ENCODE measurements around the gene GNAI2. TPM values are rescaled to one million over a fixed set of nuclear protein-coding genes. Genes with fewer than 3 reads are reported as not detected.

Gene GNAI2
- total RNA-seq, 2 donors from 2014 or later: 283 to 392 TPM

- Mint-ChIP-seq H3K4me3 (peak overlapping the region; percentile 98), H3K27me3 (no peaks in the 10 kb centered on the region), H3K36me3 (ENCODE audit: low read depth) (no peaks in the 10 kb centered on the region), H3K4me1 (peaks cover 8% of the 10 kb centered on the region), H3K27ac (peak overlapping the region; percentile 94), H3K9me3 (no peaks in the 10 kb centered on the region)
- peak; percentile 38 for ATAC-seq (replicated peaks)
These were observed 64.1 kb downstream of the GNAI2 start for GRCh38 chr3:50299929-50300680.

- no peak for ATAC-seq (replicated peaks)
- Mint-ChIP-seq H3K9me3 (no peaks in the 10 kb centered on the region), H3K4me1 (peaks cover 8% of the 10 kb centered on the region), H3K27me3 (no peaks in the 10 kb centered on the region), H3K27ac (peak overlapping the region; percentile 94), H3K36me3 (ENCODE audit: low read depth) (no peaks in the 10 kb centered on the region), H3K4me3 (peak overlapping the region; percentile 98)
These were observed 64.8 kb downstream of the GNAI2 start for GRCh38 chr3:50300681-50301254.

GRCh38 chr3:50302095-50303012 is 66.3 kb downstream of the GNAI2 start:
- ATAC-seq (replicated peaks): no peak
- Mint-ChIP-seq H3K27ac (no peak overlapping the region), H3K27me3 (no peaks in the 10 kb centered on the region), H3K36me3 (ENCODE audit: low read depth) (no peaks in the 10 kb centered on the region), H3K9me3 (no peaks in the 10 kb centered on the region), H3K4me1 (peaks cover 8% of the 10 kb centered on the region), H3K4me3 (no peak overlapping the region)

GRCh38 chr3:50303013-50303815 is 67.2 kb downstream of the GNAI2 start, which contains the start of gene HYAL1:
Gene HYAL1 (minus strand): TSS chr3:50303574. CDS start chr3:50302956, 618 bp downstream.
- H3K27me3 Mint-ChIP-seq: no peaks in the 10 kb centered on the region
- no peak within 1 kb of the TSS for H3K27ac Mint-ChIP-seq
- H3K36me3 Mint-ChIP-seq (ENCODE audit: low read depth): no peaks in the 10 kb centered on the region
- H3K9me3 Mint-ChIP-seq: no peaks in the 10 kb centered on the region
- no peak for ATAC-seq (replicated peaks)
- H3K4me3 Mint-ChIP-seq: no peak within 1 kb of the TSS
- H3K4me1 Mint-ChIP-seq: peaks cover 8% of the 10 kb centered on the region

- H3K27ac Mint-ChIP-seq: no peak overlapping the region
- no peaks in the 10 kb centered on the region for H3K27me3 Mint-ChIP-seq
- no peaks in the 10 kb centered on the region for H3K9me3 Mint-ChIP-seq
- H3K4me1 Mint-ChIP-seq: peaks cover 8% of the 10 kb centered on the region
- H3K4me3 Mint-ChIP-seq: no peak overlapping the region
- peak; percentile 66 for ATAC-seq (replicated peaks)
- no peaks in the 10 kb centered on the region for H3K36me3 Mint-ChIP-seq (ENCODE audit: low read depth)
These were observed 68.6 kb downstream of the GNAI2 start for GRCh38 chr3:50304601-50305000.

Other genes with a start within 250 kb of the GNAI2 start
- 100 to 1,000 TPM; 146 to 167 TPM for gene RBM5, start 147.3 kb upstream of the GNAI2 start, total RNA-seq
- 1 to 10 TPM in 1 of 2 donors, not detected in 1; 1.5 TPM for gene SEMA3F, start 80.9 kb upstream of the GNAI2 start, total RNA-seq
- not detected for gene GNAT1, start 44.6 kb upstream of the GNAI2 start, total RNA-seq
- gene SLC38A3, start 30.9 kb upstream of the GNAI2 start, total RNA-seq: under 1 TPM in 1 of 2 donors, not detected in 1; 0.71 TPM
- gene SEMA3B, start 32.9 kb downstream of the GNAI2 start, total RNA-seq: 1 to 10 TPM; 1.2 to 2.3 TPM
- under 1 TPM in 1 of 2 donors, not detected in 1; 0.34 TPM for gene LSMEM2, start 42.9 kb downstream of the GNAI2 start, total RNA-seq
- 100 to 1,000 TPM in 1 of 2 donors, 10 to 100 TPM in 1; 59.2 to 139 TPM for gene IFRD2, start 56.2 kb downstream of the GNAI2 start, total RNA-seq
- gene HYAL3, start 63.2 kb downstream of the GNAI2 start, total RNA-seq: 10 to 100 TPM; 12.2 to 13.0 TPM
- 10 to 100 TPM; 24.4 to 37.8 TPM for gene NAA80, start 63.2 kb downstream of the GNAI2 start, total RNA-seq
- under 1 TPM in 1 of 2 donors, not detected in 1; 0.29 TPM for gene HYAL1, start 67.4 kb downstream of the GNAI2 start, total RNA-seq
- gene HYAL2, start 86.5 kb downstream of the GNAI2 start, total RNA-seq: 1 to 10 TPM; 5.1 to 8.5 TPM
- 10 to 100 TPM; 13.9 to 19.3 TPM for gene TUSC2, start 92.0 kb downstream of the GNAI2 start, total RNA-seq
- 100 to 1,000 TPM in 1 of 2 donors, 10 to 100 TPM in 1; 85.8 to 139 TPM for gene RASSF1, start 104.6 kb downstream of the GNAI2 start, total RNA-seq
- 10 to 100 TPM in 1 of 2 donors, 1 to 10 TPM in 1; 3.9 to 10.9 TPM for gene ZMYND10, start 109.5 kb downstream of the GNAI2 start, total RNA-seq
- 10 to 100 TPM; 50.2 to 96.5 TPM for gene NPRL2, start 114.6 kb downstream of the GNAI2 start, total RNA-seq
- 10 to 100 TPM; 35.6 to 40.8 TPM for gene CYB561D2, start 114.7 kb downstream of the GNAI2 start, total RNA-seq
- gene TMEM115, start 123.3 kb downstream of the GNAI2 start, total RNA-seq: 10 to 100 TPM; 14.3 to 21.9 TPM

All from activated T-helper 17 cell treated with anti-CD3 and anti-CD28 coated beads, Interleukin-2, amount 50 U/mL, for 72 hours (primary cell).